ENCODE results near the gene COL9A3.

The COL9A3 gene

GRCh38 chr20:62812181-62812906 is 4.5 kb upstream of the COL9A3 start:
- no peak for DNase-seq

- DNase-seq, result no peak
Measured at GRCh38 chr20:62812907-62813200, 4.0 kb upstream of the COL9A3 start.

GRCh38 chr20:62813588-62813987 is 3.3 kb upstream of the COL9A3 start:
- no peak for DNase-seq

- DNase-seq, result no peak
Measured at GRCh38 chr20:62814060-62814708, 2.7 kb upstream of the COL9A3 start.

GRCh38 chr20:62814709-62815065 is 2.2 kb upstream of the COL9A3 start:
- no peak for DNase-seq

GRCh38 chr20:62815066-62815991 is 1.5 kb upstream of the COL9A3 start:
- DNase-seq, result no peak

GRCh38 chr20:62816031-62816883 is 593 bp upstream of the COL9A3 start:
- no peak for DNase-seq

- no peak for DNase-seq
Measured at GRCh38 chr20:62817975-62818591, 1.2 kb downstream of the COL9A3 start.

- DNase-seq, result peak; percentile 77
Measured at GRCh38 chr20:62818592-62819493, 2.0 kb downstream of the COL9A3 start.

GRCh38 chr20:62819494-62820174 is 2.8 kb downstream of the COL9A3 start:
- DNase-seq, result no peak

- DNase-seq, result no peak
Measured at GRCh38 chr20:62820208-62820961, 3.5 kb downstream of the COL9A3 start.

GRCh38 chr20:62820962-62821725 is 4.3 kb downstream of the COL9A3 start:
- DNase-seq, result no peak

- no peak for DNase-seq
Measured at GRCh38 chr20:62821726-62822210, 4.9 kb downstream of the COL9A3 start.

GRCh38 chr20:62822239-62822787 is 5.5 kb downstream of the COL9A3 start:
- DNase-seq, result no peak

GRCh38 chr20:62822788-62823651 is 6.2 kb downstream of the COL9A3 start:
- no peak for DNase-seq

- DNase-seq, result no peak
Measured at GRCh38 chr20:62823688-62824475, 7.0 kb downstream of the COL9A3 start.
